Left lung (tissue), 10 donors: ENCODE data around the gene PFDN5. TPM values are rescaled to one million over a fixed set of nuclear protein-coding genes. Genes with fewer than 3 reads are reported as not detected.
A peak's percentile ranks its signal among the peaks of the same experiment; 100 is the strongest.

Source experiments
- ATAC-seq: fragments of 200-7000 bp; cut with Tn5 transposase; one replicate; pipeline ENCODE4 v1.9.1; 2020; ENCODE audit warnings: moderate library complexity
- DNase-seq, 4 donors: peaks; one replicate each; pipeline ENCODE4 v3.0.0-alpha.2; 2013 to 2020
- H3K27ac ChIP-seq, 2 donors: fragments of 200-600 bp; sonication (generic) in 1 of 2; one replicate each; pipeline versions ENCODE4 v1.5.0 to v1.8.0; 2020 to 2021
- H3K27me3 ChIP-seq, 2 donors: fragments of 200-600 bp; sonication (generic) in 1 of 2; one replicate each; pipeline versions ENCODE4 v1.5.0 to v1.8.0; 2020 to 2021
- H3K36me3 ChIP-seq, 2 donors: fragments of 200-600 bp; sonication (generic) in 1 of 2; one replicate each; pipeline versions ENCODE4 v1.5.0 to v1.8.0; 2020 to 2021
- H3K4me1 ChIP-seq, 2 donors: fragments of 200-600 bp; one replicate each; pipeline ENCODE4 v1.8.0; 2021
- H3K4me3 ChIP-seq, 2 donors: fragments of 200-600 bp; sonication (generic) in 1 of 2; one replicate each; pipeline versions ENCODE4 v1.5.0 to v1.8.0; 2020 to 2021; ENCODE audit warnings: mild to moderate bottlenecking in 1 of 2
- H3K9me3 ChIP-seq, 2 donors: fragments of 200-600 bp; sonication (generic) in 1 of 2; one replicate each; pipeline versions ENCODE4 v1.5.0 to v1.8.0; 2020 to 2021
- CTCF ChIP-seq, 2 donors: fragments of 200-600 bp; sonication (generic) in 1 of 2; IDR thresholded peaks; one replicate each; pipeline versions ENCODE4 v1.5.0 to v1.8.0; 2021; ENCODE audit warnings: antibody characterized with exemption in 2 of 2
- intact Hi-C, 2 donors: fragments of 100-400 bp; cut with DNase I; formaldehyde crosslinking; loops; one replicate each; pipeline versions ENCODE4 v1.11.2 to v1.14.2; 2022
- polyA plus RNA-seq, 6 donors: library from polyadenylated mRNA; unstranded; fragments of 120-200 nt; gene quantifications; one replicate each; pipeline ENCODE4 v1.2.1, GENCODE V29; 2013; ENCODE audit not compliant: insufficient read length in 6 of 6
- total RNA-seq, 2 donors: library from RNA; stranded (reverse); fragmentation: NEBNext Ultra II Directional; extraction: Animal tissue kit (Norgen Biotek cat#: 25700); gene quantifications; one replicate each; pipeline ENCODE4 v1.2.1, GENCODE V29; 2021
- donor health status: DM: no; HTN: yes; CAD: no.
- donor health status: DM: no; HTN: no; CAD: no.

The PFDN5 gene
- total and polyA plus RNA-seq, 8 donors: 321 to 800 (median 724) TPM

GRCh38 chr12:53324779-53325510 lies 29.6 kb downstream of the PFDN5 start:
- no peaks in the 10 kb centered on the region for H3K9me3 ChIP-seq
- peaks cover 0 to 39% of the 10 kb centered on the region in 2 donors for H3K27me3 ChIP-seq
- H3K36me3 ChIP-seq: no peaks in the 10 kb centered on the region
- peaks cover 17 to 47% of the 10 kb centered on the region in 2 donors for H3K4me1 ChIP-seq
- TF ChIP-seq CTCF (IDR thresholded peaks at IDR 0.05): peak; percentile 71 to 81
- H3K4me3 ChIP-seq: peak overlapping the region; percentile 54 to 73
- intact Hi-C loops: loop anchor here in 1 of 2 donors (10.0 kb wide), 1 partner anchor 180 kb away; the partner anchor contains the start of genes NPFF and TARBP2
- H3K27ac ChIP-seq: peak overlapping the region; percentile 89 to 90
- peak; percentile 85 for ATAC-seq
- DNase-seq: peak; percentile 89 to 98 (median 94)

GRCh38 chr12:53325511-53326061 lies 30.2 kb downstream of the PFDN5 start:
- Histone ChIP-seq H3K4me1 (peaks cover 13 to 41% of the 10 kb centered on the region in 2 donors), H3K36me3 (no peaks in the 10 kb centered on the region), H3K4me3 (peak overlapping the region; percentile 54 to 73), H3K27me3 (peaks cover 0 to 45% of the 10 kb centered on the region in 2 donors), H3K9me3 (no peaks in the 10 kb centered on the region), H3K27ac (peak overlapping the region; percentile 89 to 90)
- TF ChIP-seq CTCF (IDR thresholded peaks at IDR 0.05): no peak
- ATAC-seq: no peak
- intact Hi-C loops: loop anchor here in 1 of 2 donors (10.0 kb wide), 1 partner anchor 179 kb away; the partner anchor contains the start of genes NPFF and TARBP2
- peak in 3 of 4 donors; percentile 36 to 89 (median 47) for DNase-seq

GRCh38 chr12:53326460-53327185 lies 31.3 kb downstream of the PFDN5 start:
- Histone ChIP-seq H3K27ac (no peak overlapping the region), H3K4me1 (peaks cover 9 to 35% of the 10 kb centered on the region in 2 donors), H3K27me3 (peaks cover 0 to 54% of the 10 kb centered on the region in 2 donors), H3K36me3 (no peaks in the 10 kb centered on the region), H3K4me3 (no peak overlapping the region), H3K9me3 (no peaks in the 10 kb centered on the region)
- DNase-seq: no peak
- no peak for TF ChIP-seq CTCF (IDR thresholded peaks at IDR 0.05)
- no peak for ATAC-seq
- intact Hi-C loops: loop anchor here in 1 of 2 donors (10.0 kb wide), 1 partner anchor 178 kb away; the partner anchor contains the start of genes NPFF and TARBP2

GRCh38 chr12:53327435-53328042 lies 32.2 kb downstream of the PFDN5 start:
- no peak overlapping the region for H3K27ac ChIP-seq
- peaks cover 6 to 26% of the 10 kb centered on the region in 2 donors for H3K4me1 ChIP-seq
- no peaks in the 10 kb centered on the region for H3K9me3 ChIP-seq
- TF ChIP-seq CTCF (IDR thresholded peaks at IDR 0.05): no peak
- H3K4me3 ChIP-seq: no peak overlapping the region
- intact Hi-C loops: loop anchor here in 1 of 2 donors (10.0 kb wide), 1 partner anchor 177 kb away; the partner anchor contains the start of genes NPFF and TARBP2
- ATAC-seq (no peak), DNase-seq (no peak)
- no peaks in the 10 kb centered on the region for H3K36me3 ChIP-seq
- H3K27me3 ChIP-seq: peaks cover 0 to 62% of the 10 kb centered on the region in 2 donors
